ENCODE results near the gene GSDME. TPM values are rescaled to one million over a fixed set of nuclear protein-coding genes. Genes with fewer than 3 reads are reported as not detected.

The GSDME gene
- total RNA-seq, 1 donor from 2014 or later = 63.7 TPM

DNA sequence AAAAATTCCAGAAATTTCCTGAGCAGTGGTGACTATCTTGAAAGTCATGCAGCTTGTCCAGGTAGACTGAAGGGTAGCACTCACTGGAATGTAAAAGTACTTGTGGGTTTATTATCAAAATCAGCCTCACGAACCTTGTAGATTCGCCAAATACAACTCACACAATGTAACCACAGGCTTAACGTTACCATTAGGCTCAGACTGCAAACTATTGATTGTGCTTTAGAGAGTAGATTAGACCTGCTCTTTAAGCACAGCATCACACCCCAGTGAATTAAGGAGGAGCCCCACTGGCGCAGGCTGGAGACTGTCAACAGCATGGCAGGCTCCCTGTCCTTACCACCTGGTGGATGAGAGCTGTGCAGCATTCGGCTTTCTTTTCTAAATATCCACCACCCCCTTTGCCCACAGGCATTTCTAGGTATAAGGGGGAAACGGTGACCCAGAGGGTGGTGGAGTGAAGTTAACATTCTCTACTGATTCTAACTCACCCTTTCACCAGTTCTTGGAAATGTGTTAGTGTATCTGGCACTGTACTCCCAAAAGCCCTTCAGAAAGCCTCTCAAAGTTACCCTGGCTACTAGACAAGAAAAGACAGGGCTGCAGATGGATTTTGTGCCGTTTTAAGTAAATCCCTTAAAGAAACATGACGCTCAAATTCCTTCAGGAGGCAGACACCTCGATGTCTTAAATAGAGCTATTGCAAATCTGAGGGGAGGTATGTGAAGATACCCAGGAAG lies 56.6 kb downstream of the GSDME start:
- DNase-seq (ENCODE audit: low read depth) (peak; percentile 22), FAIRE-seq (peak; percentile 75)
- Histone ChIP-seq H3K27me3 (ENCODE audit: control insufficient read depth, insufficient read depth, low read length) (no peaks in the 10 kb centered on the region), H3K36me3 (ENCODE audit: control insufficient read depth, insufficient read depth, low read length) (peaks cover 2% of the 10 kb centered on the region), H3K4me3 (ENCODE audit: low read depth, low read length) (no peak overlapping the region)
- TF ChIP-seq, protein P1, sequence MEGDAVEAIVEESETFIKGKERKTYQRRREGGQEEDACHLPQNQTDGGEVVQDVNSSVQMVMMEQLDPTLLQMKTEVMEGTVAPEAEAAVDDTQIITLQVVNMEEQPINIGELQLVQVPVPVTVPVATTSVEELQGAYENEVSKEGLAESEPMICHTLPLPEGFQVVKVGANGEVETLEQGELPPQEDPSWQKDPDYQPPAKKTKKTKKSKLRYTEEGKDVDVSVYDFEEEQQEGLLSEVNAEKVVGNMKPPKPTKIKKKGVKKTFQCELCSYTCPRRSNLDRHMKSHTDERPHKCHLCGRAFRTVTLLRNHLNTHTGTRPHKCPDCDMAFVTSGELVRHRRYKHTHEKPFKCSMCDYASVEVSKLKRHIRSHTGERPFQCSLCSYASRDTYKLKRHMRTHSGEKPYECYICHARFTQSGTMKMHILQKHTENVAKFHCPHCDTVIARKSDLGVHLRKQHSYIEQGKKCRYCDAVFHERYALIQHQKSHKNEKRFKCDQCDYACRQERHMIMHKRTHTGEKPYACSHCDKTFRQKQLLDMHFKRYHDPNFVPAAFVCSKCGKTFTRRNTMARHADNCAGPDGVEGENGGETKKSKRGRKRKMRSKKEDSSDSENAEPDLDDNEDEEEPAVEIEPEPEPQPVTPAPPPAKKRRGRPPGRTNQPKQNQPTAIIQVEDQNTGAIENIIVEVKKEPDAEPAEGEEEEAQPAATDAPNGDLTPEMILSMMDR (IDR thresholded peaks at IDR 0.05; ENCODE audit: insufficient read depth, low read length, severe bottlenecking) = no peak

GRCh38 chr7:24698531-24699266 lies 58.6 kb downstream of the GSDME start:
- H3K36me3 ChIP-seq (ENCODE audit: control insufficient read depth, insufficient read depth, low read length) = no peaks in the 10 kb centered on the region
- FAIRE-seq (no peak), DNase-seq (ENCODE audit: low read depth) (no peak)
- H3K27me3 ChIP-seq (ENCODE audit: control insufficient read depth, insufficient read depth, low read length) = no peaks in the 10 kb centered on the region
- TF ChIP-seq, protein P1 (IDR thresholded peaks at IDR 0.05; ENCODE audit: insufficient read depth, low read length, severe bottlenecking) = no peak
- H3K4me3 ChIP-seq (ENCODE audit: low read depth, low read length) = no peak overlapping the region

DNA sequence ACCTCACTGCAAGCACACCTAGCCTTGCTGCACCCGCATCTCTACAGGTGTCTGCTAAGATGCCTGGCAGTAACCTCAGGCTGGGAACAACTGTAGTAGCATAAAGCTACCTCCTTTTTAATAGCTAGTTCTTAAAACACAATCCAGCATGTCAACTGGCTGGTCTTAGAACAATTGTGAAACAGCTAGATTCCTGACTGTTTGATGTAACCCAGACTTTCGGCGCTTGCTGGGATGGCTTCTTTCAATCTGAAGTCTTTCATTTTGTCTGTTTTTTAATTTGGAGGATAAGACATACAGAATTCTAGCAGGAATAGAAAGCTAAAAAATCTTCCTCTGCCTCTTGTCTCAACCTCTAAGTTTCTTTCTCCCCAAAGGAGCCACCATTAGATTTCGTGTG lies 59.8 kb downstream of the GSDME start:
- no peak for DNase-seq (ENCODE audit: low read depth)
- TF ChIP-seq, protein P1 (IDR thresholded peaks at IDR 0.05; ENCODE audit: insufficient read depth, low read length, severe bottlenecking) = no peak
- Histone ChIP-seq H3K4me3 (ENCODE audit: low read depth, low read length) (no peak overlapping the region), H3K36me3 (ENCODE audit: control insufficient read depth, insufficient read depth, low read length) (no peaks in the 10 kb centered on the region), H3K27me3 (ENCODE audit: control insufficient read depth, insufficient read depth, low read length) (no peaks in the 10 kb centered on the region)
- no peak for FAIRE-seq

DNA sequence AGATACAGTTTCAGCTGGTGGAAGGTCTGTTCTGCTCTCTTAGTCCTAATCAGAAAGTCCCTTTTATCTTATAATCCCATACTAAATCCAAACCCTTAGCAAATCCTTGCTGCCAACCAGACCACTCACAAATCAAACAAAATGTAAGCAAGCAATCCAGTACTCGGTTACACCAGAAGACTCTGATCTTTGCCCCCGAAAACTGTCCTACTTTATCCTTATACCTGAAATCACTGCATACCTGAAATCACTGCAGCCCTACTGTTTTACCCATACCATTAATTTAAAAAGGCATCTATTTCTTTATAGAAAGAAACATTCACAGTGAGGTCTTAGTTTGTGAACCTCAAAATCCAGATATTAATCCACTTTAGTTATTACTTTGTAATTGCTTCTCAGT lies 64.7 kb downstream of the GSDME start:
- TF ChIP-seq, protein P1 (IDR thresholded peaks at IDR 0.05; ENCODE audit: insufficient read depth, low read length, severe bottlenecking) = no peak
- H3K36me3 ChIP-seq (ENCODE audit: control insufficient read depth, insufficient read depth, low read length) = no peaks in the 10 kb centered on the region
- no peak for DNase-seq (ENCODE audit: low read depth)
- H3K4me3 ChIP-seq (ENCODE audit: low read depth, low read length) = no peak overlapping the region
- FAIRE-seq = no peak
- H3K27me3 ChIP-seq (ENCODE audit: control insufficient read depth, insufficient read depth, low read length) = no peaks in the 10 kb centered on the region

DNA sequence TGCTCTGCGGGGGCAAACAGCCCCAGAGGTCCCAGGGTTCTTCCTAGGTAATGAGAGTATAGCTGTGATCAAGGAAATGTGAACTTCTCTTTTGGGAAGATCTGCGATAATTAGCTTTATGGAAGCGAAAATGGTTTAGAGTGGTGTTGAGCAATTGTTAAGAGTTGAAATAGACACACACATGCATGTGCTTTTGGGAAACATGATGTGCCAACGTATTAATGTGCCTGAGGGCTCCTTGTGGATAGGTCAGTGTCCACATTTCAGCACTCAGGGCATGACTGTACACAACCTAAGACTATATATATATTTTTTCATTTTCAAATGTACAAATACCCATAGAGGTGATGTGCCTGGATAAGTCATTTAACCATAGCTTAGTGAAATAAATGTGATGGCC lies 67.0 kb downstream of the GSDME start:
- peak; percentile 60 for FAIRE-seq
- TF ChIP-seq, protein P1 (IDR thresholded peaks at IDR 0.05; ENCODE audit: insufficient read depth, low read length, severe bottlenecking) = no peak
- peak; percentile 13 for DNase-seq (ENCODE audit: low read depth)
- H3K27me3 ChIP-seq (ENCODE audit: control insufficient read depth, insufficient read depth, low read length) = no peaks in the 10 kb centered on the region
- no peak overlapping the region for H3K4me3 ChIP-seq (ENCODE audit: low read depth, low read length)
- H3K36me3 ChIP-seq (ENCODE audit: control insufficient read depth, insufficient read depth, low read length) = no peaks in the 10 kb centered on the region

All from bronchial epithelial cell (primary cell).